Transverse colon (tissue), 4 donors: ENCODE data around the gene B3GNT8. TPM values are rescaled to one million over a fixed set of nuclear protein-coding genes. Genes with fewer than 3 reads are reported as not detected.

Experiments
- DNase-seq: peaks from one replicate; pipeline ENCODE4 v3.0.0-alpha.2; 2019
- H3K27ac ChIP-seq, 4 donors: fragments of 200-600 bp; sonication (generic); 2 replicates each; pipeline ENCODE4 v1.5.1; 2016 to 2018; ENCODE audit warnings: inconsistent platforms in 4 of 4
- H3K27me3 ChIP-seq: fragments of 200-600 bp; sonication (generic); 2 replicates; pipeline ENCODE4 v1.5.1; 2017; ENCODE audit warnings: inconsistent platforms
- H3K36me3 ChIP-seq, 4 donors: fragments of 200-600 bp; sonication (generic); 2 replicates each; pipeline ENCODE4 v1.5.1; 2017 to 2019; ENCODE audit warnings: inconsistent platforms in 4 of 4
- H3K4me1 ChIP-seq, 4 donors: fragments of 200-600 bp; sonication (generic); 2 replicates each; pipeline ENCODE4 v1.5.1; 2017 to 2020; ENCODE audit warnings: inconsistent platforms in 4 of 4
- H3K4me3 ChIP-seq, 4 donors: fragments of 200-600 bp; sonication (generic); 1 replicate in 1 of 4; 2 replicates in 3 of 4; pipeline versions ENCODE4 v1.5.1 to v1.6.1; 2017 to 2019; ENCODE audit warnings: inconsistent platforms in 4 of 4
- H3K9me3 ChIP-seq, 2 donors: fragments of 200-600 bp; sonication (generic); 2 replicates each; pipeline ENCODE4 v1.5.1; 2017 to 2019; ENCODE audit warnings: inconsistent platforms in 2 of 2
- EP300 ChIP-seq: sonication (generic); formaldehyde crosslinking; IDR thresholded peaks from one replicate; pipeline ENCODE4 v1.6.1; 2017; ENCODE audit warnings: antibody characterized with exemption, low read depth
- POLR2A ChIP-seq: fragments of 450-650 bp; IDR thresholded peaks from one replicate; pipeline ENCODE4 v1.6.1; 2016; ENCODE audit warnings: antibody characterized with exemption, mild to moderate bottlenecking, moderate library complexity
- POLR2AphosphoS5 ChIP-seq, 3 donors: sonication (generic); formaldehyde crosslinking; IDR thresholded peaks; one replicate each; pipeline ENCODE4 v1.6.1; 2016; ENCODE audit warnings: antibody characterized with exemption in 3 of 3
- WGBS, 2 donors: methylation state at CpG; one replicate each; pipeline ENCODE4 v1.1.5; 2018; ENCODE audit warnings: low coverage in 1 of 2; 5-methylcytosine and 5-hydroxymethylcytosine counted together
- in situ Hi-C, 4 donors: fragments of 200-750 bp; cut with MboI; loops; one replicate each; pipeline versions ENCODE4 v1.15.0 to v1.15.1; 2017; ENCODE audit warnings: low sequenced_read_pairs in 3 of 4, low pct_ligation_motif_present in 1 of 4, low pct_unique_long_range_greater_than_20kb in 1 of 4
- intact Hi-C: fragments of 100-400 bp; cut with DNase I; formaldehyde crosslinking; loops from one replicate; pipeline ENCODE4 v1.15.1; 2023; ENCODE audit warnings: low total_unique reads
- total RNA-seq, 4 donors: library from RNA; depleted of rRNA; stranded (reverse); fragments of >200 nt; gene quantifications; one replicate each; pipeline ENCODE4 v1.1.0, GENCODE V29; 2016
- TF ChIP-seq, protein P1 (sequence below), 5 experiments: fragments of 200-600 bp in 3 of 5; fragments of 450-650 bp in 2 of 5; sonication (generic) in 3 of 5; IDR thresholded peaks; 1 replicate in 2 of 5; 2 replicates in 3 of 5; pipeline ENCODE4 v1.5.1; 2016 to 2017; ENCODE audit warnings: antibody characterized with exemption in 5 of 5, inconsistent platforms in 3 of 5, mild to moderate bottlenecking in 2 of 5, moderate library complexity in 1 of 5

B3GNT8 gene
- total RNA-seq, 4 donors from 2014 or later: 18.5 to 225 (median 49.1) TPM

DNA sequence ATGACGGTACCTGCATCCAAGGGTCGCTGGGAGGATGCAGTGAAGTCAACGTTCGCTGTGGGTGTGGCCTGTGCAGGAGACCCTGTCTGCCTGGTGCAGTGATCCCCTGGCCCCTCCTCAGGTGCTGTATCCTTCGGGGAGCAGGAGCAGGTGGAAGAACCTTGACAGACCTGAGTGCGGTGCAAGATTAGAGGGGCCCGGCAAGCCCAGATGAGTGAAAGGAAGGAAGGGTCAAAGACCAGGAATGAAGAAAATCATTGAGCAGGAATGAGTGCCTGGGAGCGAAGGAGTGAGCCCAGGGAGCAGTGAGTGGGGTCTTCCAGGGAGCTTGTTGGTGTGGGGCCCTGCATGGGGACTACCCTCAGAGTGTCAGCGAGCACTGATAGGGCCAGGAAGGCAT, 12.7 kb downstream of the B3GNT8 start:
- H3K27ac ChIP-seq: no peak overlapping the region

DNA sequence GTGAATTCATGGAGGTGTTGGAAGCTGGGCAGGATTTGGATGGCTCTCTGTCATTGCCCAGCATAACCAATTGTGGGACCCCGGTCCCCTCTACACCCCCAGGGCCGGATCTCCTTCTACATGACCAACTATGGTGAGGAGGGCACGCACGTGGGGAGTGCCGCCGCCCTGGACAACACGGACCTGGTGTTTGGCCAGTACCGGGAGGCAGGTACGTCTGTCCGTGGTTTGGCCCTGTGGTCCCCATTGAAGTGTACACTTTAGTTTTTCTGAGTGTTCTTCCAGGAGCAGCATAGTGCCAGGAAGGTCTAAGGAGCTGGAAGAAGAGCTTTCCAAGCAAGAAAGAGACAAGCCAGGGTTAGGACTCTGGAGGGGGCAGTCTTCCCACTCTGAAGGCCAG, 13.2 kb downstream of the B3GNT8 start:
- DNase-seq: no peak
- H3K27ac ChIP-seq: no peak overlapping the region
- no peaks in the 10 kb centered on the region for H3K9me3 ChIP-seq
- TF ChIP-seq EP300 (no peak), POLR2A (no peak), POLR2AphosphoS5 (IDR thresholded peaks at IDR 0.05) (no peak)
- TF ChIP-seq, protein P1, sequence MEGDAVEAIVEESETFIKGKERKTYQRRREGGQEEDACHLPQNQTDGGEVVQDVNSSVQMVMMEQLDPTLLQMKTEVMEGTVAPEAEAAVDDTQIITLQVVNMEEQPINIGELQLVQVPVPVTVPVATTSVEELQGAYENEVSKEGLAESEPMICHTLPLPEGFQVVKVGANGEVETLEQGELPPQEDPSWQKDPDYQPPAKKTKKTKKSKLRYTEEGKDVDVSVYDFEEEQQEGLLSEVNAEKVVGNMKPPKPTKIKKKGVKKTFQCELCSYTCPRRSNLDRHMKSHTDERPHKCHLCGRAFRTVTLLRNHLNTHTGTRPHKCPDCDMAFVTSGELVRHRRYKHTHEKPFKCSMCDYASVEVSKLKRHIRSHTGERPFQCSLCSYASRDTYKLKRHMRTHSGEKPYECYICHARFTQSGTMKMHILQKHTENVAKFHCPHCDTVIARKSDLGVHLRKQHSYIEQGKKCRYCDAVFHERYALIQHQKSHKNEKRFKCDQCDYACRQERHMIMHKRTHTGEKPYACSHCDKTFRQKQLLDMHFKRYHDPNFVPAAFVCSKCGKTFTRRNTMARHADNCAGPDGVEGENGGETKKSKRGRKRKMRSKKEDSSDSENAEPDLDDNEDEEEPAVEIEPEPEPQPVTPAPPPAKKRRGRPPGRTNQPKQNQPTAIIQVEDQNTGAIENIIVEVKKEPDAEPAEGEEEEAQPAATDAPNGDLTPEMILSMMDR (IDR thresholded peaks at IDR 0.05): no peak
- in situ Hi-C loops: no loop called here
- H3K27me3 ChIP-seq: no peaks in the 10 kb centered on the region
- peaks cover 0 to 27% (median 7%) of the 10 kb centered on the region in 4 donors for H3K4me1 ChIP-seq
- H3K4me3 ChIP-seq: no peak overlapping the region
- intact Hi-C loops: no loop called here
- 95% methylated on average over 10 of the region's 10 CpGs; no CpG with 5 or more reads in 1 of the 2 donors for WGBS, 2 donors
- peaks cover 0 to 25% (median 4%) of the 10 kb centered on the region in 4 donors for H3K36me3 ChIP-seq

More for the DNA sequence above, 12.7 kb downstream of the B3GNT8 start:
- no peaks in the 10 kb centered on the region for H3K27me3 ChIP-seq
- in situ Hi-C loops: no loop called here
- no peak for DNase-seq
- H3K4me1 ChIP-seq: peaks cover 0 to 22% (median 2%) of the 10 kb centered on the region in 4 donors
- no peak for TF ChIP-seq POLR2A
- TF ChIP-seq POLR2AphosphoS5 (IDR thresholded peaks at IDR 0.05): no peak
- TF ChIP-seq, protein P1 (IDR thresholded peaks at IDR 0.05): no peak
- no peak for TF ChIP-seq EP300
- intact Hi-C loops: no loop called here
- H3K9me3 ChIP-seq: no peaks in the 10 kb centered on the region
- no peak overlapping the region for H3K4me3 ChIP-seq
- H3K36me3 ChIP-seq: peaks cover 0 to 30% (median 7%) of the 10 kb centered on the region in 4 donors
- 94% methylated on average over 9 of the region's 9 CpGs; no CpG with 5 or more reads in 1 of the 2 donors for WGBS, 2 donors

DNA sequence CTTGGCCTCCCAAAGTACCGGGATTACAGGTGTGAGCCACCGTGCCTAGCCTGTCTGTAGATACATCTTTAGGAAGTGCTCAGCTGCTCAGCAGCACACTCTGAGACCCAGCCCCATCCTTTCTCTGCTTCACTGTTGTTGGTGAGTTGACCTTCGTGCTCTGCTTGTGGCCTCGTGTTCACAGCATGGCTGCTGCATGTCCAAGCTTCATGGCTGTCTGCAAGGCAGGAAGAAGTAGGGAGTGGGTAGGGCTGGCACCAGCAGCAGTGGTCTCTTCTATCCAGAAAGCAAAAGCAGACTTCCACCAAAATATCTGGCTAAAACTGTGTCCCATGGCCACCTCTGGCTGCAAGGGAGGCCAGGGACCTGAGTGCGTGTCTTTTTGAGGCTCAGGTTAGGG, 14.2 kb downstream of the B3GNT8 start:
- intact Hi-C loops (no loop called here), in situ Hi-C loops (no loop called here)
- no peaks in the 10 kb centered on the region for H3K27me3 ChIP-seq
- TF ChIP-seq POLR2AphosphoS5 (IDR thresholded peaks at IDR 0.05) (no peak), POLR2A (no peak), EP300 (no peak)
- TF ChIP-seq, protein P1 (IDR thresholded peaks at IDR 0.05): no peak
- 92% methylated on average over 5 of the region's 5 CpGs; no CpG with 5 or more reads in 1 of the 2 donors for WGBS, 2 donors
- H3K4me1 ChIP-seq: peaks cover 0 to 32% (median 10%) of the 10 kb centered on the region in 4 donors
- no peaks in the 10 kb centered on the region for H3K9me3 ChIP-seq
- H3K27ac ChIP-seq: no peak overlapping the region
- DNase-seq: no peak
- H3K36me3 ChIP-seq: peaks cover 0 to 25% (median 0%) of the 10 kb centered on the region in 4 donors
- H3K4me3 ChIP-seq: no peak overlapping the region

DNA sequence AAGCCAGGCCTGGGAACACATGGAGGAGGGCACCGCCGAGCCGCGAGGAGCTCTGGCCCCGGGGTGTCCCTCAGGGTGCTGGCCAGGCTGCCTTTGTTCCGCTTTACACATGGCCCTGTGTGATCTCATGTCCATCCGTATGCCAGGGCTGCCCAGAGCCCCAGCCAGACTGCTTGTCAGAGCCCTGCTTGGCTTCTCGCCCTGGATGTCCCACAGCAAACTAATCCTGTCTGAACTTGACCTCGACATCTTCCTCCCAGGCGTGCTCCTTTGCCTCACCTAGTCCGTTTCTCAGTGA, 15.3 kb downstream of the B3GNT8 start:
- H3K4me3 ChIP-seq: no peak overlapping the region
- intact Hi-C loops: no loop called here
- in situ Hi-C loops: no loop called here
- H3K4me1 ChIP-seq: peaks cover 0 to 32% (median 10%) of the 10 kb centered on the region in 4 donors
- no peaks in the 10 kb centered on the region for H3K9me3 ChIP-seq
- no peak for DNase-seq
- no peaks in the 10 kb centered on the region for H3K27me3 ChIP-seq
- WGBS, 2 donors: 50 to 73% methylated on average over 2 to 11 of the region's 11 CpGs
- no peak overlapping the region for H3K27ac ChIP-seq
- no peak for TF ChIP-seq POLR2A
- no peak for TF ChIP-seq POLR2AphosphoS5 (IDR thresholded peaks at IDR 0.05)
- TF ChIP-seq, protein P1 (IDR thresholded peaks at IDR 0.05): no peak
- TF ChIP-seq EP300: no peak
- H3K36me3 ChIP-seq: peaks cover 0 to 19% (median 0%) of the 10 kb centered on the region in 4 donors
